HG03354 (cell line): ENCODE results near the gene CCDC8.
"Not testable (repeated sequence)": the region's sequence is repeated elsewhere in the genome, so short reads cannot be mapped to it uniquely, and the experiment has no call there.

Experiments used
- ATAC-seq: cut with Tn5 transposase; IDR thresholded peaks from one replicate; pipeline ENCODE4 v1.9.1; 2021; ENCODE audit warnings: mild to moderate bottlenecking; ENCODE audit not compliant: unreplicated experiment, poor library complexity, severe bottlenecking

Gene CCDC8

DNA sequence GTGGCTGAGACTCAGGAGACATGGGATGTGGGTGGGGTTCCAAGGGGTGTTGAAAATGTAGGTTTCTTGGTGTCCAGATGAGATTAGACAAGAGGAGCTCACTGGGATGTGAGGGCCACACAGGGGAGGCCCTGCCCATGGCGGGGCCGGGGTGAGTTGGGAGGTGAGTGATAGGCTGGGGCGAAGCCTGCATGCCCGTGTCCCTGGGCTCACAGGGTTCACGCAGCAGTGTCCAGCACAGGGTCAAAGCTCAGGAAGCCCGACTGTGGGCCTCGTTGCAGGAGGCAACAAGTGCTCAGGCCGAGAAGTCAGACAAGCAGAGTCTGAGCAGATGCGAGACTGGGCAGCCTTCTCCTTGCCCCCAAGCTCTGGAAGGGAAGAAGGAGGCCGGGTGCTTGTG, 27.2 kb downstream of the CCDC8 start:
- no peak for ATAC-seq

- no peak for ATAC-seq
Measured at GRCh38 chr19:46385636-46386035, 27.7 kb downstream of the CCDC8 start.

GRCh38 chr19:46384396-46384795, 29.0 kb downstream of the CCDC8 start:
- ATAC-seq = no peak

DNA sequence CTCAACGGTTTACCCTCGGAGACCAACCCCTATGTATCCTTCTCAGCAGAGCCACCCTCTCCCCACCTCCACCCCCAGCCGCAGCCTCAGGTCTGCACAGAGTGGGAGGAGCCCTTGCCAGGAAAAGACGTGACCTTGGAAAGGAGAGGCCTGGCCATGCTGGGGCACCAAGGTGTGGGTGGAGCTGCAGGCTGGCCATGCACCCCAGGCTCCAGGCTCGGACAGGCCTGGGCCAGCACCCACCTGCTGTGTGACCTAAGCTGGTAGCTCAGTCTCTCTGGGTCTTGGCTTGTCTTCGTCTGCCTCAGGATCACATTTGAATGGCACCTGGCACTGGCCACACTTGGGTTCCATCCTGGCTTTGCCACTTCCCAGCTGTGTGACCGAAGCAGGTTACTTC, 29.5 kb downstream of the CCDC8 start:
- ATAC-seq = no peak

DNA sequence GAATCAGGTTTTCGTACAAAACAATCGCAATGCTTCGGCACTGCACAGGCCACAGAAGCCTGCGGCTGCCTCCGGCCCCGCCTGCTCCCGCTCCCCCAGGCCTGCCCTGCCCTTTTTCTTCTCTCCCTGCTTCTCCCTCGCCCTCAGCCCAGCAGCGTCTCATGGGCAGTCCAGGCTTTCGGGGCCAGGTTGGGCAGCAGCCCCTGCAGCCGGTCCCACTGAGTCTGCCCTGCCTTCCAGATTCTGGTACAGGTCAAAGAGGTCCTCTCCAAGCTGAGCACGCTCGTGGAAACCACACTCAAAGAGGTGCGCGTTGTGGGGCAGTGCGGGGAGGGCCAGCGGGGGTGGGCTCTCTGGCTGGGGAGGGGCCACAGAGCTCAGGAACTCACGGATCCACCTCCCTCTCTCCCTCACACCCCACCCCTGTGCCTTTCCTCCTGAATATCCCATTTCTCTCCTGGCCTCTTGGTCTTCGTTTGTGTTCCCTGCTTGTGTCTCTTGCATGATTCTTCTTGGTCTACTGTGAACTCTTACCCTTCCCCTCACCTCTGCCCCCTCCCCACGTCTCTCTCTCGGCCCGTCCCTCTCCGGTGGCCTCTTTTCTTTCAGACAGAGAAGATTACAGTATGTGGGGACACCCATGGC, 30.1 kb downstream of the CCDC8 start:
- no peak for ATAC-seq

GRCh38 chr19:46381756-46382345, 31.5 kb downstream of the CCDC8 start:
- ATAC-seq = no peak

GRCh38 chr19:46381346-46381745, 32.0 kb downstream of the CCDC8 start:
- no peak for ATAC-seq

GRCh38 chr19:46380690-46381089, 32.7 kb downstream of the CCDC8 start:
- ATAC-seq = no peak

DNA sequence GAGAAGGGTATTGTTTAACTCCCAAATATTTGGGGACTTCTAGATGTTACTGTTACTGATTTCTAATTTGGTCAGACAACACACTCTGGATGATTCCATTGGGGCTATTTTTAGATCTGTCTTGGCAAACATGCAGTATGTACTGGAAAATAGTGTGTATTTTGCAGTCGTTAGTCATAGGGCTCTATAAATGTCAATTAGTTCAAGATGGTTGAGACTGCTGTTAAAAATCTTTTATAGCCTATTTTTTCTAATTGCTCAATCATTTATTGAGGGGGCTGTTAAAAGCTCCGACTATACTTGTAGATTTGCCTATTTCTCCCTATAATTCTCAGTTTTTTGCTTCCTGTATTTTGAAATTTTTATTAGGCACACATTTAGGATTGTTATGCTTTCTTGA, 35.1 kb downstream of the CCDC8 start:
- no peak for ATAC-seq

GRCh38 chr19:46376241-46377153, 36.9 kb downstream of the CCDC8 start:
- ATAC-seq = no peak

DNA sequence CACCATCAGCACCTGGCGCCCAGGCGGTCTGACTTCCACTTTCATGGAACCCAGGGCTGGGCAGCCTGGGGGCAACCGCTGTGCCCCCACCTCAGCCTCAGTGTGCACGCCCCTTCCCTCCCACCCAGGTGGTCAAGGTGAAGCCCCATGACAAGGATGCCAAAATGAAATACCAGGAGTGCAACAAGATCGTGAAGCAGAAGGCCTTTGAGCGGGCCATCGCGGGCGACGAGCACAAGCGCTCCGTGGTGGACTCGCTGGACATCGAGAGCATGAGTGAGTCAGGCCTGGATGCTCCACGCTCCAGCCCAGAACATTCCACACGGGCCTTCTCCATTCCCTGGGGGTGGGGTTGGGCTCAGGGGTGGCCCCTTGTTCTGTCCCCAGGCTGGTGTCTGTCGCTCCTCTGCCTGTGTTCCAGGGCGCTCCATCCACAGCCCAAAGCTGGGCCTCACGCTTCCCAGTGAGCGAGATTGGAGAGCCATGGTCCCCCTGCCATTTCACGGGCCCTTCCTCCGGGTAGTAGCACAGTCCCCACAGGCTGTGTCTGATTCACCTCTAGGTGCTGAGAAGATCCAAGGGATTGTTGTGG, 37.8 kb downstream of the CCDC8 start:
- not testable (repeated sequence) for ATAC-seq

DNA sequence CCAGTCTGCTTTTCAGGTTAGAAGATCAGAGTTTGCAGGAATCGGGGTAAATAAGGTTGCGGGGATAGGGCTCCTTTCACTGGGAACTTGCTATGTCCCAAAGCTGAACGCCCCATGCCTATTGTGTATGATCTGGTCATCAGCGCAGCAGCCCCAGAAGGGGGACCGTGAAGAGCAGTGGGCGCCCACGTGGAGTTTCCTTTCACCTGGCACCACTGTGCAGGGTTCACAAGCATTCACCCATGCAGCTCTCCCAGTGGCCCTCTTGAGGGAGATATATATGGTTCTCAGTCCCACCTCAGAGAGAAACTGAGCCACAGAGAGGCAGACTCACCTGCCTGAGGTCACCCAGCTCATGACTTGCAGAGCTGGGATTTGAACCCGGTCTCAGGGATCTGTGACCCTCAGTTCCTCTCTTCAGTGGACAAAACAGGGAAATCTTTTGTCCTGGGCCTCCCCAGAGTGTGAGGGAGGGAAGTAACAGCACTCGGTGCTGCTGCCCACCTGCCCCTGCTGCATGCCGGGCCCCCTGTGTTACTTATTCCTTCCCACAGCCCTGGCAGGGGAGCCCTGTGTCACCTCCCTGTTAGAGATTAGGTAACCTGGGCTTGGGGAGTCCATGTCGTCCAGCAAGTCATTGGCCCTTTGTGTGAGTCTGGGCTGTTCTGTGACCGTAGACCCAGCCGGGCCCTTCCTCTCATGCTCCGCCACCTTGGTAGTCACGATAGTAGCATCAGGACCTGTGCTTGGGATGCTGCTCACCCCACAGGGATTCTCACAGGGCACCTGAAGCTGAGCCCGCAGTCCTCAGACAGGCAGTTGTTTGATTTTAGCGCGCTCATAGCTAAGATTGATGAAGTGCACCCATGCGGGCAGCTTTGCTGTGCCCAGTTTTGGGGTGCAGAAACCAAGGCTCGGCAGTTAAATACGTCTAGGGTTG, 38.6 kb downstream of the CCDC8 start:
- ATAC-seq = no peak

DNA sequence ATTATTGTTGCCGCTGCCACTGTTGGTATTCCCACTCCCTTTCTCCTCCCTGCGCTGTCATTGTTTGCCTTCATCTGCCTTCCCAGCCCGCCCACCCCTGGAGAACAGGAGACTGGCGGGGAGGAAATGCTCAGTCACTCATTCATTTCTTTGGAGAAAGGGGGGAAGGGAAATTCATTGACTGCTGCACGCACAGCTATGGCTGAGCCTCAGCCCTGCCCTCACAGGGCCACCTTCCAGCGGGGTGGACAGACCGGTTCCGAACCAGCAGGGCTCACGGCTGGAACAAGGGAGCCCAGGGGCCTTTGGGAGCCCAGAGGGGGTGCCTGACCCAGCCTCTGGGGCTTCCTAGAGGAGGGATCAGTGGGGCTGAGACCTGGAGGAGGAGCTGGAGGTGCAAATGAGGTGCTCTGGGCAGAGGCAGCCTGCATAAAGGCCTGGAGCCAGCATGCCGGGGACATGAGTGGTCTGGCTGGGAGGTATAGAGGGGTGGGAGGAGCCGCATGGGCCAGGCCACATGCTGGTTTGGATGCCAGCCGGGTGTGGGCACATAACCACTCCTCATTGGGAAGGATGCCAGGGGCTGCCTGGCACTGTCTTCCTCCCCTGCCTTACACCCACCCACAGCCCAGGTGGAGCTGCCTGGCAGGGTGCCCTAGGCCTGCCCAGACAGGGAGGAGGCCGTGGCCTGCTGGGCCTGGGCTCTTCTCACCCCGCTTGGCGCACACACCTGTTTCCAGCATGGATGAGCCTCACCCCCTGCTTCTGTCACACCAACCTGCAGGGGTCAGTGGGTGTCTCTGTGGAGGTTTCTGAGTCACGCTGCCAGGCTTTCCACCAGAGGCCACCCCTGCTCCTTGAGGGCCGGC, 39.6 kb downstream of the CCDC8 start:
- ATAC-seq = no peak

DNA sequence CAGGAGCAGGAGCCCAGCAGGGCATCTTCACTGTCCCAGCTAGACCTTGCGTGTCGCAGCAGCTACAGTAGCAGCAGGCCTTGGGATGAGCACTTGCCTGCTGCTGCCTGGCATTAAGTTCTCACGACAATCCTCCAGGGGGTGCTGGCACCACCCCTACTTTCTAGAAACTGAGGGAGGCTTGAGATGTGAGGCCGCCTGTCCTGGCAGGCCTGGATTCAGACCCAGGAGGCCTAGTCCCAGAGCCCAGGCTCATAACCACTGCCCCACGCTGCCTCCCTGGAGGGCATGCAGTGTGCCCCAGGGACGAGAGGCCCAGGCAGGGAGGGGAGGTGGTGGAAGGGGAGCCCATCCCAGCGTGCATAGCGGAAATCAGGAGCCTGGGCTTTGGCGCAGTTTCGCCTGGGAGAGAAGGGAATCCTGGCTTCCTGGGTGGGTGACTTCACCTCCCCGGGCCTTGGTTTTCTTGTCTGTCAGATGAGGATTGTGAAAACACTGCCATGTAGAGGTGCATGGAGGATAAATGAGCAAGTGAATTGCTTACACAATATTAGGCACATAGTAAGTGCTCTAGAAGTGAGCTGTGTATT, 40.4 kb downstream of the CCDC8 start:
- ATAC-seq = no peak

- no peak for ATAC-seq
Measured at GRCh38 chr19:46371371-46371901, 41.9 kb downstream of the CCDC8 start.

DNA sequence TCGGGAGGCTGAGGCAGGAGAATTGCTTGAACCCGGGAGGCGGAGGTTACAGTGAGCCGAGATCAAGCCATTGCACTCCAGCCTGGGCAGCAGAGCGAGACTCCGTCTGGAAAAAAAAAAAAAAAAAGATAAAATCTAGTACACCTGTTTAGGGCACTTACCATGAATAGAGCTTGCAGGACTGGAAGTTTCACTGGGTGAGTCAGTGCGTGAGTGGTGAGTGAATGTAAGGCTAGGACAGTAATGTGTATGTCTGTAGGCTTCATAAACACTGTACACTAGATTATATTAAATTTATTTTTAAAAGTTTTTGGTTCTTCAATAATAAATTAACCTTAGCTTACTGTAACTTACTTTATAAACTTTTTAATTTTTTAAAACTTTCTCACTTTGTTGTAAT, 43.5 kb downstream of the CCDC8 start:
- no peak for ATAC-seq

- no peak for ATAC-seq
Measured at GRCh38 chr19:46368116-46368515, 45.2 kb downstream of the CCDC8 start.

GRCh38 chr19:46367426-46367825, 45.9 kb downstream of the CCDC8 start:
- ATAC-seq = no peak
